HG03520 (cell line): Measurements from ENCODE around the gene FAM219B.
"Not testable (repeated sequence)": the region's sequence is repeated elsewhere in the genome, so short reads cannot be mapped to it uniquely, and the experiment has no call there.

Experiments
- ATAC-seq: cut with Tn5 transposase; IDR thresholded peaks from one replicate; pipeline ENCODE4 v1.9.1; 2021; ENCODE audit warnings: mild to moderate bottlenecking, moderate library complexity; ENCODE audit not compliant: unreplicated experiment

Gene FAM219B

GRCh38 chr15:74904190-74904805 is 2.4 kb downstream of the FAM219B start:
- no peak for ATAC-seq

- no peak for ATAC-seq
Observed at GRCh38 chr15:74903676-74904075, 3.0 kb downstream of the FAM219B start.

- no peak for ATAC-seq
Observed at GRCh38 chr15:74902295-74903075, 4.2 kb downstream of the FAM219B start.

- no peak for ATAC-seq
Observed at GRCh38 chr15:74901612-74902063, 5.0 kb downstream of the FAM219B start.

- no peak for ATAC-seq
Observed at GRCh38 chr15:74897300-74897701, 9.3 kb downstream of the FAM219B start.

GRCh38 chr15:74896316-74896715 is 10.3 kb downstream of the FAM219B start:
- no peak for ATAC-seq

- ATAC-seq = no peak
Observed at GRCh38 chr15:74895830-74896229, 10.8 kb downstream of the FAM219B start.

GRCh38 chr15:74894383-74894782 is 12.3 kb downstream of the FAM219B start:
- ATAC-seq = not testable (repeated sequence)

GRCh38 chr15:74893627-74894026 is 13.0 kb downstream of the FAM219B start:
- ATAC-seq = no peak

GRCh38 chr15:74892931-74893330 is 13.7 kb downstream of the FAM219B start:
- ATAC-seq = no peak

- no peak for ATAC-seq
Observed at GRCh38 chr15:74892313-74892712, 14.3 kb downstream of the FAM219B start.

- no peak for ATAC-seq
Observed at GRCh38 chr15:74891469-74891868, 15.2 kb downstream of the FAM219B start.

- ATAC-seq = no peak
Observed at GRCh38 chr15:74890665-74890960, 16.0 kb downstream of the FAM219B start.

GRCh38 chr15:74889883-74890664 is 16.6 kb downstream of the FAM219B start, which contains the start of gene MPI:
MPI (plus strand) TSS chr15:74890042; CDS start chr15:74890074, 32 bp downstream.
- peak; percentile 77 for ATAC-seq

GRCh38 chr15:74889390-74889882 is 17.2 kb downstream of the FAM219B start:
- no peak for ATAC-seq

GRCh38 chr15:74888716-74889115 is 17.9 kb downstream of the FAM219B start:
- ATAC-seq = no peak

- ATAC-seq = not testable (repeated sequence)
Observed at GRCh38 chr15:74887537-74888193, 19.0 kb downstream of the FAM219B start.

GRCh38 chr15:74885461-74885860 is 21.2 kb downstream of the FAM219B start:
- ATAC-seq = no peak

- ATAC-seq = no peak
Observed at GRCh38 chr15:74884428-74885223, 22.0 kb downstream of the FAM219B start.

- ATAC-seq = no peak
Observed at GRCh38 chr15:74882528-74882927, 24.1 kb downstream of the FAM219B start.
